Measurements from ENCODE around the gene SYNE2.
A peak's percentile ranks its signal among the peaks of the same experiment; 100 is the strongest.

Gene SYNE2

GRCh38 chr14:63901434-63902085, 48.8 kb downstream of the SYNE2 start:
- no peak overlapping the region for H3K9ac ChIP-seq (ENCODE audit: low read length)
- H3K36me3 ChIP-seq (ENCODE audit: control insufficient read depth, insufficient read depth, low read length): no peaks in the 10 kb centered on the region
- no peak overlapping the region for H3K4me3 ChIP-seq (ENCODE audit: low read length)
- no peaks in the 10 kb centered on the region for H3K27me3 ChIP-seq (ENCODE audit: control insufficient read depth, insufficient read depth, low read length)
- H3K27ac ChIP-seq (ENCODE audit: low read depth, low read length): no peak overlapping the region
- no peaks in the 10 kb centered on the region for H3K4me1 ChIP-seq (ENCODE audit: control insufficient read depth, insufficient read depth, low read length)

- Histone ChIP-seq H3K4me1 (ENCODE audit: control insufficient read depth, insufficient read depth, low read length) (no peaks in the 10 kb centered on the region), H3K36me3 (ENCODE audit: control insufficient read depth, insufficient read depth, low read length) (no peaks in the 10 kb centered on the region), H3K27ac (ENCODE audit: low read depth, low read length) (no peak overlapping the region), H3K9ac (ENCODE audit: low read length) (no peak overlapping the region), H3K27me3 (ENCODE audit: control insufficient read depth, insufficient read depth, low read length) (no peaks in the 10 kb centered on the region), H3K4me3 (ENCODE audit: low read length) (no peak overlapping the region)
These were observed 49.7 kb downstream of the SYNE2 start for GRCh38 chr14:63902375-63902976.

GRCh38 chr14:63904724-63905123, 51.9 kb downstream of the SYNE2 start:
- H3K36me3 ChIP-seq (ENCODE audit: control insufficient read depth, insufficient read depth, low read length): no peaks in the 10 kb centered on the region
- H3K9ac ChIP-seq (ENCODE audit: low read length): no peak overlapping the region
- H3K4me1 ChIP-seq (ENCODE audit: control insufficient read depth, insufficient read depth, low read length): peaks cover 4% of the 10 kb centered on the region
- no peak overlapping the region for H3K4me3 ChIP-seq (ENCODE audit: low read length)
- H3K27me3 ChIP-seq (ENCODE audit: control insufficient read depth, insufficient read depth, low read length): no peaks in the 10 kb centered on the region
- no peak overlapping the region for H3K27ac ChIP-seq (ENCODE audit: low read depth, low read length)

- Histone ChIP-seq H3K4me3 (ENCODE audit: low read length) (no peak overlapping the region), H3K4me1 (ENCODE audit: control insufficient read depth, insufficient read depth, low read length) (peaks cover 4% of the 10 kb centered on the region), H3K27ac (ENCODE audit: low read depth, low read length) (no peak overlapping the region), H3K27me3 (ENCODE audit: control insufficient read depth, insufficient read depth, low read length) (no peaks in the 10 kb centered on the region), H3K36me3 (ENCODE audit: control insufficient read depth, insufficient read depth, low read length) (no peaks in the 10 kb centered on the region), H3K9ac (ENCODE audit: low read length) (no peak overlapping the region)
These were observed 52.6 kb downstream of the SYNE2 start for GRCh38 chr14:63905370-63905769.

GRCh38 chr14:63908667-63909264, 56.0 kb downstream of the SYNE2 start:
- peak overlapping the region; percentile 32 for H3K4me3 ChIP-seq (ENCODE audit: low read length)
- no peak overlapping the region for H3K27ac ChIP-seq (ENCODE audit: low read depth, low read length)
- no peaks in the 10 kb centered on the region for H3K27me3 ChIP-seq (ENCODE audit: control insufficient read depth, insufficient read depth, low read length)
- no peaks in the 10 kb centered on the region for H3K36me3 ChIP-seq (ENCODE audit: control insufficient read depth, insufficient read depth, low read length)
- H3K9ac ChIP-seq (ENCODE audit: low read length): no peak overlapping the region
- H3K4me1 ChIP-seq (ENCODE audit: control insufficient read depth, insufficient read depth, low read length): peaks cover 4% of the 10 kb centered on the region

- Histone ChIP-seq H3K27me3 (ENCODE audit: control insufficient read depth, insufficient read depth, low read length) (no peaks in the 10 kb centered on the region), H3K36me3 (ENCODE audit: control insufficient read depth, insufficient read depth, low read length) (no peaks in the 10 kb centered on the region)
These were observed 57.2 kb downstream of the SYNE2 start for GRCh38 chr14:63909984-63910383.

GRCh38 chr14:63910583-63911363, 58.0 kb downstream of the SYNE2 start:
- peaks cover 4% of the 10 kb centered on the region for H3K4me1 ChIP-seq (ENCODE audit: control insufficient read depth, insufficient read depth, low read length)
- no peak overlapping the region for H3K9ac ChIP-seq (ENCODE audit: low read length)
- H3K27me3 ChIP-seq (ENCODE audit: control insufficient read depth, insufficient read depth, low read length): no peaks in the 10 kb centered on the region
- no peaks in the 10 kb centered on the region for H3K36me3 ChIP-seq (ENCODE audit: control insufficient read depth, insufficient read depth, low read length)
- H3K27ac ChIP-seq (ENCODE audit: low read depth, low read length): no peak overlapping the region
- H3K4me3 ChIP-seq (ENCODE audit: low read length): no peak overlapping the region

More at GRCh38 chr14:63909984-63910383, 57.2 kb downstream of the SYNE2 start:
- no peak overlapping the region for H3K27ac ChIP-seq (ENCODE audit: low read depth, low read length)
- peaks cover 4% of the 10 kb centered on the region for H3K4me1 ChIP-seq (ENCODE audit: control insufficient read depth, insufficient read depth, low read length)
- no peak overlapping the region for H3K4me3 ChIP-seq (ENCODE audit: low read length)
- H3K9ac ChIP-seq (ENCODE audit: low read length): no peak overlapping the region

- H3K36me3 ChIP-seq (ENCODE audit: control insufficient read depth, insufficient read depth, low read length): no peaks in the 10 kb centered on the region
- H3K27me3 ChIP-seq (ENCODE audit: control insufficient read depth, insufficient read depth, low read length): no peaks in the 10 kb centered on the region
- no peak overlapping the region for H3K27ac ChIP-seq (ENCODE audit: low read depth, low read length)
- peaks cover 4% of the 10 kb centered on the region for H3K4me1 ChIP-seq (ENCODE audit: control insufficient read depth, insufficient read depth, low read length)
- H3K9ac ChIP-seq (ENCODE audit: low read length): no peak overlapping the region
- no peak overlapping the region for H3K4me3 ChIP-seq (ENCODE audit: low read length)
These were observed 58.6 kb downstream of the SYNE2 start for GRCh38 chr14:63911404-63911803.

- Histone ChIP-seq H3K4me3 (ENCODE audit: low read length) (no peak overlapping the region), H3K4me1 (ENCODE audit: control insufficient read depth, insufficient read depth, low read length) (peaks cover 4% of the 10 kb centered on the region), H3K27me3 (ENCODE audit: control insufficient read depth, insufficient read depth, low read length) (no peaks in the 10 kb centered on the region), H3K36me3 (ENCODE audit: control insufficient read depth, insufficient read depth, low read length) (no peaks in the 10 kb centered on the region), H3K9ac (ENCODE audit: low read length) (no peak overlapping the region), H3K27ac (ENCODE audit: low read depth, low read length) (no peak overlapping the region)
These were observed 59.5 kb downstream of the SYNE2 start for GRCh38 chr14:63912286-63912685.

GRCh38 chr14:63918411-63918810, 65.6 kb downstream of the SYNE2 start:
- H3K4me1 ChIP-seq (ENCODE audit: control insufficient read depth, insufficient read depth, low read length): no peaks in the 10 kb centered on the region
- H3K27ac ChIP-seq (ENCODE audit: low read depth, low read length): no peak overlapping the region
- H3K36me3 ChIP-seq (ENCODE audit: control insufficient read depth, insufficient read depth, low read length): no peaks in the 10 kb centered on the region
- H3K27me3 ChIP-seq (ENCODE audit: control insufficient read depth, insufficient read depth, low read length): no peaks in the 10 kb centered on the region
- H3K4me3 ChIP-seq (ENCODE audit: low read length): no peak overlapping the region
- no peak overlapping the region for H3K9ac ChIP-seq (ENCODE audit: low read length)

- H3K4me3 ChIP-seq (ENCODE audit: low read length): no peak overlapping the region
- no peaks in the 10 kb centered on the region for H3K27me3 ChIP-seq (ENCODE audit: control insufficient read depth, insufficient read depth, low read length)
- H3K4me1 ChIP-seq (ENCODE audit: control insufficient read depth, insufficient read depth, low read length): no peaks in the 10 kb centered on the region
- H3K36me3 ChIP-seq (ENCODE audit: control insufficient read depth, insufficient read depth, low read length): no peaks in the 10 kb centered on the region
- H3K9ac ChIP-seq (ENCODE audit: low read length): no peak overlapping the region
- H3K27ac ChIP-seq (ENCODE audit: low read depth, low read length): peak overlapping the region; percentile 9
These were observed 70.1 kb downstream of the SYNE2 start for GRCh38 chr14:63922696-63923421.

- Histone ChIP-seq H3K36me3 (ENCODE audit: control insufficient read depth, insufficient read depth, low read length) (no peaks in the 10 kb centered on the region), H3K27ac (ENCODE audit: low read depth, low read length) (no peak overlapping the region)
These were observed 70.6 kb downstream of the SYNE2 start for GRCh38 chr14:63923422-63923752.

More at GRCh38 chr14:63923422-63923752, 70.6 kb downstream of the SYNE2 start:
- no peaks in the 10 kb centered on the region for H3K4me1 ChIP-seq (ENCODE audit: control insufficient read depth, insufficient read depth, low read length)
- H3K4me3 ChIP-seq (ENCODE audit: low read length): no peak overlapping the region
- no peak overlapping the region for H3K9ac ChIP-seq (ENCODE audit: low read length)
- H3K27me3 ChIP-seq (ENCODE audit: control insufficient read depth, insufficient read depth, low read length): no peaks in the 10 kb centered on the region
